HG02852 (cell line): ENCODE results near the gene ZNF668.

Experiments
- ATAC-seq: cut with Tn5 transposase; IDR thresholded peaks from one replicate; pipeline ENCODE4 v1.9.1; 2021; ENCODE audit warnings: mild to moderate bottlenecking, moderate library complexity; ENCODE audit not compliant: unreplicated experiment

ZNF668 gene

GRCh38 chr16:31073970-31074813 is at the start of gene ZNF668, which contains the start of gene ZNF646:
Gene ZNF668 (minus strand): TSS chr16:31074240. CDS start chr16:31064459, 9,781 bp downstream.
Gene ZNF646 (plus strand): TSS chr16:31074422. CDS start chr16:31076325, 1,903 bp downstream.
- ATAC-seq: peak; percentile 74

DNA sequence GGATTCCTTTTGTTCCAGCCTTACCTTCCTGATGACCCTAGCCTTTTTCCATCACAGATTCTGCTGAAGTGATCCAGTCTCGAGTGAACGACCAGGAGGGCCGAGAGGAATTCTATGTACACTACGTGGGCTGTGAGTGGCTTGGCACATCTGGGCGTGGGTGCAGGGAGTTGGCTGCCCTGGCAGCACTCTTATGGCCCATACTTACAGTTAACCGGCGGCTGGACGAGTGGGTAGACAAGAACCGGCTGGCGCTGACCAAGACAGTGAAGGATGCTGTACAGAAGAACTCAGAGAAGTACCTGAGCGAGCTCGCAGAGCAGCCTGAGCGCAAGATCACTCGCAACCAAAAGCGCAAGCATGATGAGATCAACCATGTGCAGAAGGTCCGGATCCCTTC is 46.1 kb upstream of the ZNF668 start:
- ATAC-seq: no peak

GRCh38 chr16:31118223-31119155 is 44.4 kb upstream of the ZNF668 start:
- ATAC-seq: no peak

DNA sequence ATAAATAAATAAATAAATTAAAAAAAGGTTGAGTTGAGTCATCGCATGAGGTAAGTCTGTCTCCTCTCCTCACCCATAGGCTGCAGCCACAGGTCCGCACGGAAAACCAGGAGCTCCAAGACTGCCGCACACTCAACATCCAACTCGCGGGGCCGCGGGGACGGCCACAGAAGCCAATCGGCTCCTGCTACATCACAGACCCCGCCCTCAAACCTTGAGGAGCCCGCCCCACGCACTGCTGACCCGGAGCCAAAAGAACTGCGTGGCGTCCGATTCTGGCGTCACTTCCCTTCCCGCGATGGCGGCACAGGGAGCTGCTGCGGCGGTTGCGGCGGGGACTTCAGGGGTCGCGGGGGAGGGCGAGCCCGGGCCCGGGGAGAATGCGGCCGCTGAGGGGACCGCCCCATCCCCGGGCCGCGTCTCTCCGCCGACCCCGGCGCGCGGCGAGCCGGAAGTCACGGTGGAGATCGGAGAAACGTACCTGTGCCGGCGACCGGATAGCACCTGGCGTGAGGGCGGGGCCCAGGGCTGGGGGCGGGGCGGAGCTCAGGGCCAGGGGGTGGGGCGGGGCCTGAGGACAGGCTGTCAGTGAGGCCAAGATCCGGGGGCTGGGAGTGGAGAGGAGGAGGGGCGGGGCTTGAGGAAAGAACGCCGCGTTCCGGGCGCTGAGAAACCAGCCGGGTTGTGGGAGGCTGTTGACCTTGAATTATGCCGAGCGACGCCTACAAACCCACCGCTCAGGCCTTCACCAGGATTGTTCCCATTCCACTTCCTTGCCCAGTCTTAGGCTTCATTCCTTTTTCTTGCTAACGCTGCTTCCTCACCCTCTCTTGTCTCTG is 43.6 kb upstream of the ZNF668 start, which contains the start of gene KAT8:
Gene KAT8, plus strand, starts transcription at position 281 of the 839 bp plus-strand sequence. Its CDS starts 18 bp downstream, at position 299.
- peak; percentile 90 for ATAC-seq

DNA sequence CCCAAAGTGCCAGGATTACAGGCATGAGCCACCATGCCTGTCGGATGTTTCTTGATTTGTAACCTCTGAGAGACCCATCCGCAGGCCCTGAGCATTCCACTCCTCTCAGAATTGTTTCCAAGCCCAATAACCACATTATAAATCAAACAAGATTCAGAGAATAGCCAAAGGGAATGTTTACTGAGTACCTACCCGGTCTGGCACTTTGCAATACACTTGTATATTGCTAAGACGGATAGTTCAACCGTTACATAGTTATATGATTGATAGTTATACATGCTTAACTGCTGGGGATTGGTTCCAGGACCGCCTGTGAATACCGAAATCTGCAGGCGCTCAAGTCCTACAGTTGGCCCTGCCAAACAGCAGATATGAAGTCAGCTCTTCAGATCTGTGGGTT is 40.4 kb upstream of the ZNF668 start:
- no peak for ATAC-seq

GRCh38 chr16:31113121-31114120 is 39.4 kb upstream of the ZNF668 start:
- no peak for ATAC-seq

DNA sequence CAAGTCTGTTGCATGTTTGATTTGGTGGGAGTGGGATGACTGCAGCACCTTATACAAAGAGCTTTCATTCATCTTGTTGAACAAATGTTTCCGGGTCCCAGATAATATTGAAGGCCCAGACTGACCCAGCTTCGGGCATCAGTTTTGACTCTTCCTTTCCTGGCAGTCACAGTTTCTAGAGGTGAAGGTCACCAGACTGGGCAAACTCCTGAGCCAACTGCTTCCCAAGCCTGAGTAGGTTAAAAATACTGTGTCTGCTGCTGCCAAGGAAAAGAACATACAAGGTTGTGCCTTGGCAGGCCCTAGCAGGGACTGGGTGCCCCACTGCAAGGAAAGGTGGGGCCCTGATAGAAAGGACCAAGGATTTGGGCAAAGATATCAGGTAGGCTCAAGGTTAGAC is 38.7 kb upstream of the ZNF668 start:
- ATAC-seq: no peak

DNA sequence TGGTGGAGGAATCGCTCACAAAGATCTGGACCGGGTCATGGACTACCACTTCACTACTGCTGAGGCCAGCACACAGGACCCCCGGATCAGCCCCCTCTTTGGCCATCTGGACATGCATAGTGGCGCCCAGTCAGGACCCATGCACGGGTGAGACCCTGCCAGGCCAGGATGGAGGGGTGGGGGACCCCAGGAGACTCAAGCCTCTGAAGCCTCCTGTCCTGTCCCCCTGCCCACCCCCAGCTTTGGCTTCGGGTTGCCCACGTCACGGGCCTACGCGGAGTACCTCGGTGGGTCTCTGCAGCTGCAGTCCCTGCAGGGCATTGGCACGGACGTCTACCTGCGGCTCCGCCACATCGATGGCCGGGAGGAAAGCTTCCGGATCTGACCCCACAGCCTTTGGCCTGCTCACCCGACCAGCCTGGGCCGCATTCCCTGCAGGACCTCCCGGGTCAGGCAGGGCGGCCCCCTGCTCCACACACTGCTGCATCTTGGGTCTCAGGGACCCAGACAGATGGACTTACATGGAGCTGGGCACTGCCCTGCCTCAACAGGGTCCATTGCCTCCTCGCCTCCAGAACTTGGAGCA is 37.9 kb upstream of the ZNF668 start:
- ATAC-seq: no peak

DNA sequence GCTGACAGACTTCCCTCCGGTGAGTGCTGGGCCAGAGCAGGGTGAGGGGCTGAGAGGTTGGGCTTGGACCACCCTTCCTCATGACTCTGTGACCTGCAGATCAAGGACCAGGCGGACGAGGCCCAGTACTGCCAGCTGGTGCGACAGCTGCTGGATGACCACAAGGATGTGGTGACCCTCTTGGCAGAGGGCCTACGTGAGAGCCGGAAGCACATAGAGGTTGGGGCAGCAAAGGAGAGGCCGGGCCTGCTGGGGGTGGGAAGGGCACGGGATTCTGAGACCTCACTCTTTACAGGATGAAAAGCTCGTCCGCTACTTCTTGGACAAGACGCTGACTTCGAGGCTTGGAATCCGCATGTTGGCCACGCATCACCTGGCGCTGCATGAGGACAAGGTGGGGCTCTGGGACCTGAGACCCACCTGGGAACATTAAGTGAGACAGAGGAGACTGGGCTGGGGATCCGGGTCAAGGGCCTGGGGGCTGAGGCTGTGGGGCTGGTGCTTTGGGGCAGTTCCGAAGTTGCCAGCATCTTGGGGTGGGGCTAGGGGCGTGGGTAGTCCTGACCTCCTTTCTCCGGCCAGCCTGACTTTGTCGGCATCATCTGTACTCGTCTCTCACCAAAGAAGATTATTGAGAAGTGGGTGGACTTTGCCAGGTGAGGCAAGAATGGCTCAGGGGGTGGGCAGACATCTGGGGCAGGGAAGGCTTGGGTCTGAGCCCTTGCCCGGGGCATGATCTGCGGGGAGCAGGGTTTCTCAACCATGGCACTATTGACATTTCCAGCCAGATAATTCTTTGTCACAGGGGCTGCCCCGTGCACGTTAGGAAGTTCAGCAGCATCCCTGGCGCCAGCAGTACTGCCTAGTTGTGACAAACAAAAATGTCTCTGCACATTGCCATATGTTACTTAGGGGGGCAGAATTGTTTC is 36.3 kb upstream of the ZNF668 start:
- no peak for ATAC-seq

- ATAC-seq: no peak
Observed at GRCh38 chr16:31109622-31110021, 35.6 kb upstream of the ZNF668 start.

DNA sequence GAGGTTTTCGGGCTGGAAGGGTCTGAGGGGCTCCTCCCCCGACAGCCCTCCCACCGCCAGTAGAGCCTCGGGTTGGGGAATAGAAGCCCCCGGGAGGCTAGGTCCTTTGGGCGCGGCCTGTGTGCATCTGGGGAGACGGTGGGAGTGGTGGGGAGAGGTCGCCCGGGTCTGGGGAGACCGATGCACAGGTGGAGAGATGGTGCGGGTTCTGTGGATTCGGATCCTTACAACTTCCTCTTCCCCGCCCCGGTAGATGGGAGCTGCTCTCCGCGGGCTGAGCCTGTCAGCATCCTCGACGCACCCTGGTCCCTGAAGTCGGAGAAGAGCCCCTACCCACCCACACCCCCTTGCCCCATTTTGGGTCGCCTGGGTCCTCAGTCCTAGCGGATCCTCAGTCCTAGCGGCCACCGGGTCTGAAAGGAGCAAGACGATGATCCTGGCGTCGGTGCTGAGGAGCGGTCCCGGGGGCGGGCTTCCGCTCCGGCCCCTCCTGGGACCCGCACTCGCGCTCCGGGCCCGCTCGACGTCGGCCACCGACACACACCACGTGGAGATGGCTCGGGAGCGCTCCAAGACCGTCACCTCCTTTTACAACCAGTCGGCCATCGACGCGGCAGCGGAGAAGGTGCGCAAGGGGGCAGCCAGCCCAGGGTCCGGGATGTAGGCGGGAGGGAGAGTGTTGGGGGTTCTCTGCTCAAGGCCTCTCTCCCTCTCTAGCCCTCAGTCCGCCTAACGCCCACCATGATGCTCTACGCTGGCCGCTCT is 34.9 kb upstream of the ZNF668 start:
- no peak for ATAC-seq

DNA sequence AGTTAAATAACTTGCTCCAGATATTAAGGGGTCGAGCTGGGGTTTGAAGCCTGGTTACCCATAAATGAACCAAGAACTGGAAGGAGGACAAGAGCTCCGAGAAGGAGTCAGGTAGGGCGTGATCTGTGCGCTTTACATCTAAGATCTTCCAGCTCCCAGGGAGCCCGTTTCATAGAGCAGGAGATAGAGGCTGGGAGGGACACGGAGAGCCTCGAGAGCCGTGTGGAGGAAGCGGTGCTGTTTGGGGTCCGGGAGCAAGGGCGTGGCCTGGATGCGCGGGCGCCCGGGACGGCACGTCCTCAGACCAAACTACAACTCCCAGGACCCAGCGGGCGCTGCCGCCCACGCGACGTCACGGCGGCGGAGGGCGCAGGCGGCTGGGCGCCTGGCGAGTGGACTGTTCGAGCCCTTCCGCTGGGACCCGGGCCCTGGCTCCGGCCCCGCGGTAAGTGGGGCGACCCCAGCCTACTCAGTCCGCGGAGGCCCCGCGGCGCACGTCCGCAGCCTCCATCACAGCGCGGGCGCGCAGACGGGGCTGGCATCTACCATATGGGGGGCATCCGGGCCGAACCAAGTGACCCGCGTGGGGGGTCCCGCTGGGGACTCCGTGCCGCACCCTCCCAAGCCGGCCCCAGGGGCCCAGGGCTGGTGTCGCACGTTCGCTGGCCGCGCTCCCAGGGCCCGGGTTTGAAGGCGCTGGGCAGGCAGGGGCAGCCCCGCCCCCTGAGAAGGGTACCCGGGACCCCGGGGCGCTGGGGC is 34.2 kb upstream of the ZNF668 start, which contains the start of gene BCKDK:
Gene BCKDK, plus strand, starts transcription at position 352 of the 759 bp plus-strand sequence. CDS start 838 bp downstream, outside the sequence.
- ATAC-seq: peak; percentile 86

- peak; percentile 69 for ATAC-seq
Observed at GRCh38 chr16:31107465-31107867, 33.4 kb upstream of the ZNF668 start.

DNA sequence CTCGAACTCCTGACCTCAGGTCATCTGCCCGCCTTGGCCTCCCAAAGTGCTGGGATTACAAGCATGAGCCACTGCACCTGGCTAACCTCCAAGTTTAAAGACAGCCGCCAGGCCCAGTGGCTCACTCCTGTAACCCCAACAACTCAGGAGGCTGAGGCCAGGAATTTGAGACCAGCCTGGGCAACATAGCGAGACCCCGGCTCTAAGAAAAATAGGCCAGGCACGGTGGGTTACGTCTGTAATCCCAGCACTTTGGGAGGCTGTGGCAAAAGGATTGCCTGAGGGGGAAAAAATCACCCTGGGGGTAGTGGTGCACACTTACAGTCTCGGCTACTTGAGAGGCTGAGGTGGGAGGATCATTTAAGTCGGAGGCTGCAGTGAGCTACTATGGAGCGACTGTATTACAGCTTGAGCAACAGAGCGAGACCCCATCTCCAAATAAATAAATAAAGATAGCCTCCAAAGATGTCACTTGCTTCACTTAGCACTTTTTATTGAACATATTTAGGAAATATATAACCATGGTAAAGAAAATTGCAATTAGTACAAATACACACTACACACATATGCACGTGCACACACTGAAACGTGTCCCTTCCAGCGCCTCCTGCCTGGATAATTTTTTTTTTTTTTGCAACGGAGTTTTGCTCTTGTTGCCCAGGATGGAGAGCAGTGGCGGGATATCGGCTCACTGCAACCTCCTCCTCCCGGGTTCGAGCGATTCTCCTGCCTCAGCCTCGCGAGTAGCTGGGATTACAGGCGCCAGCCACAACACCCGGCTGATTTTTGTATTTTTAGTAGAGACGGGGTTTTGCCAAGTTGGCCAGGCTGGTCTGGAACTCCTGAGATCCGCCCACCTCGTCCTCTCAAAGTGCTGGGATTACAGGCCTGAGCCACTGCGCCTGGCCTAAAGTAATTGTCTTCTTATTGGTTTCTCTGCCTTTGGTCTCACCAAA is 32.7 kb upstream of the ZNF668 start:
- ATAC-seq: no peak

DNA sequence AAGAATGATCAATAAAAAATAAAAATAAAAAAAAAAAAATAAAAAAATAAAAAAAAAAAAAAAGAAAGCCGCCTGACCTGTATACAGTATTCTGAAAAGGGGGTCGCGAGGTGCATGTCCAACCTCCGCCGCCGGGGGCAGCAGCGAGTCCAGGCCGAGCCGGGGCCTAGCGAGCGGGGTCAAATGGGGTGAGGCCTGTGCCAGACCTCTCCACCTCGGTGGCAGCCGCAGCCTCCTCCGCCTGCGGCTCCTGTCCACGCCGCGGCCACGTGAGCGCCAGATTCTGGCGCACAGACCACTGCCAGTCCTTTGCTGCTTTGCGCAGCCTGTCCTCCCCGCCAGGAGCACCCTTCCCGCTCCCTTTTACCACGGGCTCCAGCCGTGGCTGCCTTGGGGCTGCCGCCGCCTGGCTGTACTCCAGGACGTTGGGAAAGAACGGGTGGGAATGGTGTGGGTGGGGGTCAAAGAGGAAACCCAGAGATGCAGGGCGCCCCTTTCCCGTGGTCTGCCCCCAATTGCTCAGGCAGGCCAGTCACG is 31.7 kb upstream of the ZNF668 start:
- ATAC-seq: no peak
